NCI-H2227 treated with DMSO at 0.1 percent for 48 hours (cell line): ENCODE results near the gene CEP112.

Source experiments
- DNase-seq: peaks from one replicate; lab custom pipeline; 2025; lab: John Stamatoyannopoulos, UW

Gene CEP112

DNA sequence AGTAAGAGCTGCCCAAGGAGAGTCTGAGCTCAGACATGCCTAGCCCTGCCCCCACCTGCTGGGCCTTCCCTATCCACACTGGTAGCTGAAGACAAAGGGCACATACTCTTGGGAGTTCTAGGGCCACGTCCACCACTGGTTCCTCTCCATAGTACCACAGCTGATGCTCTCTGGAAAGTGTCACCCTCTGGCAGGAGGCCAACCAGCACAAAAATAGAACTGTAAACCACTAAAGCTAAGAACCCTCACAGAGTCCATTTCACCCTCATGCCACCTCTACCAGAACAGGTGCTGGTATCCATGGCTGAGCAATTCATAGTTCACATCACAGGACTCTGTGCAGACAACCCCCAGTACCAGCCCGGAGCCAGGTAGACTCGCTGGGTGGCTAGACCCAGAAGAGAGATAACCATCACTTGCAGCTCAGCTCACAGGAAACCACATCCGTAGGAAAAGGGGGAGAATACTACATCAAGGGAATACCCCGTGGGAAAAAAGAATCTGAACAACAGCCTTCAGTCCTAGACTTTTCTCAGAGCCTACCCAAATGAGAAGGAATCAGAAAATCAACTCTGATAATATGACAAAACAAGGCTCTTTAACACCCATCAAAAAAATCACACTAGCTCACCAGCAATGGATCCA is 115.3 kb downstream of the CEP112 start:
- no peak for DNase-seq

GRCh38 chr17:66073384-66073783 is 118.5 kb downstream of the CEP112 start:
- no peak for DNase-seq

DNA sequence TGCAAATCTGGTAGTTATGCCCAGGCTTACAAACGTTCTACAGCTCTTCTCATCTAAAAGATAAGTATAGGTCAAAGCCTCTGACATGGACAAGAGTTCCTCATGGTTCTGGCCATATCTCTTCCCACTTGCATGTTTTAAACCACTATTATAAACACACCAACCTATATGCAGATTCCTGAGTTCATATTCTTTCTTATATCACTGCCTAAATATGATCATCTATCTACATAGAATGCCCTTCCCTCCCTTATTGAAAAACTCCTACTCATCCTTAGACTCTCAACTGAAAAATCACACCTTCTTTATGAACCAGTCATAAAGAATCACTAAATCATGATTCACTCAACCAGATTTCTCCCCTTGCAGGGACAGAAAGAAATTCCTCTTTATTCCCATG is 128.2 kb downstream of the CEP112 start:
- no peak for DNase-seq

DNA sequence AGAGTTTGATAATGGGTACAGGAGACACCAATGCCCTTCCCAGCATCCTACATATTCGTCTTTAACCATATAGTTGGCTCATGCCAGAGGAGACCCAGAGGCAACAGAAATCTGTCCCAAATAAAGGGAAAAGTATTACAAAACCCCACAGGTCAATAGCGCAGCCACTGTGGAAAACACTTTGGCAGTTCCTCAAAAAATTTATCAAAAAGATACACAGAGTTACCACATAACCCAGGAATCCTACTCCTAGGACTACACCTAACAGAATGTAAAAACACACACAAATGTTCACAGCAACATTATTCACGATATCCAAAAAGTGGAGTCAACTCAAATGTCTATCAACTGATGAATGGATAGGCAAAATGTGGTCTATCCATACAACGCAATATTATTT is 135.8 kb downstream of the CEP112 start:
- no peak for DNase-seq

- DNase-seq, result no peak
These were observed 137.7 kb downstream of the CEP112 start for GRCh38 chr17:66054242-66054641.

DNA sequence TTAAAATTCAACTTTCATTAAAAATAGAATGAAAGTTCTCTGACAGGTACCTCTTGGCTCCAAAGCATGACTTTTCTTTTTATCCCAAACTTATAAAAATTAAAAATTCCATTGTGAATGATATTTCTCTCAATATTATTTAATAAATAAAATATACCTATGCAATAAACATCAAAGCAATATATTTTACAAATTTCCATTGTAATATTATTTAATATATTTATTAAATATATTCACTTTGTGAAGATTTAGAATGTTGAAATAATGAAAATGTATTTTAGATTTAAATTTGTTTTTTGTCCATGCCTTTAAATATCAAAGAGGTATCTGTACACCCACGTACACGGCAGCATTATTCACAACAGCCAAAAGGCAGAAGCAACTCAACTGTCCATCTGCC is 147.8 kb downstream of the CEP112 start:
- DNase-seq, result no peak

GRCh38 chr17:66043419-66043818 is 148.5 kb downstream of the CEP112 start:
- DNase-seq, result no peak

DNA sequence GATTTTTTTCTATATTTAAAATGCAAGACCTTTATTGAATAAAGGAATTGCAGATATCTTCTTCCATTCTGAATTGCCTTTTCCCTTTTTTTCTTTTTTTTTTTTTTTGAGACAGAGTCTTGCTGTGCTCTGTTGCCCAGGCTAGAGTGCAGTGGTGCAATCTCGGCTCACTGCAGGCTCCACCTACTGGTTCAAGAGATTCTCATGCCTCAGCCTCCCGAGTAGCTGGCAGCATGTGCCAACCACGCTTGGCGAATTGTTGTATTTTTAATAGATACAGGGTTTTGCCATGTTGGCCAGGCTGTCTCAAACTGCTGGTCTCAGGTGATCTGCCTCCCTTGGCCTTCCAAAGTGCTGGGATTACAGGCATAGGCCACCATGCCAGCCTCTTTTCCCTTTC is 151.5 kb downstream of the CEP112 start:
- DNase-seq, result no peak

GRCh38 chr17:66038125-66038524 is 153.8 kb downstream of the CEP112 start:
- DNase-seq, result no peak

GRCh38 chr17:66037221-66037620 is 154.7 kb downstream of the CEP112 start:
- no peak for DNase-seq

DNA sequence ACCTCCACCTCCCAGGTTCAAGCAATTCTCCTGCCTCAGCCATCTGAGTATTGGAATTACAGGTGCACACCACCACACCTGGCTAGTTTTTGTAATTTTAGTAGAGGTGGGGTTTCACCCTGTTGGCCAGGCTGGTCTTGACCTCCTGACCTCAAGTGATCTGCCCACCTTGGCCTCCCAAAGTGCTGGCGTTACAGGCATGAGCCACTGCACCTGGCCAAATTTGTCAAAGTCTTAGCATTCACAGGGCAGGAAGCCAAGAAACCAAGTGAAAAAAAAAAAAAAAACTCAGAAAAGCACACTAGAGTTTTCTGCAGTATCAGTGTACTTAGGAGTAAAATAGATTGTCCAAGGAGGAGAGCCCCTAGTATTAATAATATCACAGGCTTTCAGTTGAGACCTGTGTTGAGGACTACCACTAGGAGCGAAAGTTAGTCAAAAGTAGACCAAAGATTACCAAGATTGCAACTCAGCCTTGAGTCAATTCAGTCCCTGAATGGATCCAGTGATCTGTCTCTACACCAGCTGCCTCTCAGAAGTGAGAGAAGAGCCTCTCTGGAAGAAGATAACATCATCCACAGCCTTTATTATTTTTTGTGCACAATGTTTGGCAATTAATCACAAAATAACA is 159.7 kb downstream of the CEP112 start:
- no peak for DNase-seq

DNA sequence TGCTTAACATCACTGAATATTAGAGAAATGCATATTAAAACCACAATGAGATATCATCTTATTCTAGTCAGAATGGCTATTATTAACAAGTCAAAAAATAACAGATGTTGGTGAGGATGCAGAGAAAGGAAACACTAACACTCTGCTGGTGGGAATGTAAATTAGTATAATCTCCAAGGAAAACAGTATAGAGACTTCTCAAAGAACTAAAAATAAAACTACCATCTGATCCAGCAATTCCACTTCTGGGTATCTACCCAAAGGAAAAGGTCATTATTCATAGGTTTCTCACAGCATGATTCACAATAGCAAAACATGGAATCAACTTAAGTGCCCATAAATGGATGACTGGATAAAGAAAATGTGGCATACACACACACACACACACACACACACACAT is 166.4 kb downstream of the CEP112 start:
- no peak for DNase-seq

DNA sequence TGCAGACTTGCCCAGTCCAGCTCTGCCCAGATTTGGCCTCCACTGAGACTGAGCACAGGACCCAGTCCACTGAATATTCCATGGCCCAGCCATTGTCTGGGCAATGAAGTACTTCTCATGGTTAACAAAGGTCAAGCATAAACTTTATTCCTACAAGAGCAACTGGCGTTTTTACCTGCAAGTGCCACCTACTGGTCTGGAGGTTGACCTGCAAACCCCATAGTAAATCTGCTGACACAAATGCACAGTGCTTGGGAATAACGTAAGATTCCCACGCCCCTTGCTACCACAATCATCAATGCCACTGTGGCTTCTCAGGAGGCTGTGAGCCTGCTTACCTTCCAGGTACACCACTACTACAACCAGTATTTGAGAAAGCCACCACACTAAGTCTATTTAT is 170.2 kb downstream of the CEP112 start:
- DNase-seq, result no peak

DNA sequence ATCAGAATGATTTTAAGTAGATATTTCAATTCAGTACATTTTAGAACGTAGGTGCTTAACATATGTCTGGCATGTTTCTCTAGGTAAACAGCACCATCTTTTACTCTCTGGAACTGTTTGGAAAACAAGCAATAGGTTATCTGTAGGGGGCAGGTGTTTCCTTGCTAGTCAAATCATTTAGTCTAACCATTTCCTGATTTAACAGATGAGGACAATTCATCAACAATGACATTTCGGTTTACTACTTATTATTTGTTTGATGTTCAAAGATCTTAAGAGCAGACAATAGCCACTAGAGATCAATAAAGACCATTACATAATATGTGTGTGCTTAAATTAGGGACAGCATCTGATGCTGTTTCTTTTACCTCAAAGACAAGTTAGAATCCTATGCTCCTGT is 173.1 kb downstream of the CEP112 start:
- peak; percentile 32 for DNase-seq

DNA sequence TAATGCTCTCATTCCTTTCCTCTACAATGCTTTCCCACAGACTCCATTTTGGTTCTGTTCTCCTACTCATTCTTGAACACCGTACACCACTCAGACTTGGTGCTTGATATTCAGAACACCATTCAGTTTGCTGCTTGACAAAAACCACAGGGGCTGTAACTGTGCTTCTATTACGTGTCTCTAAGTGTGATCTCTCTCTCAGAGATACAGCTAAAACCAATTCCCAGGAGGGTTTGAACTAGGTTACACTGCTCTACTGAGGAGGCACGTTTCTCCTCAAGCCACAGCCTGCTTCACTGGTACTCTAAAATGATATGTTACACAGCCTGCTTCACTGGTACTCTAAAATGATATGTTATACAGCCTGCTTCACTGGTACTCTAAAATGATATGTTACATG is 175.7 kb downstream of the CEP112 start:
- no peak for DNase-seq

DNA sequence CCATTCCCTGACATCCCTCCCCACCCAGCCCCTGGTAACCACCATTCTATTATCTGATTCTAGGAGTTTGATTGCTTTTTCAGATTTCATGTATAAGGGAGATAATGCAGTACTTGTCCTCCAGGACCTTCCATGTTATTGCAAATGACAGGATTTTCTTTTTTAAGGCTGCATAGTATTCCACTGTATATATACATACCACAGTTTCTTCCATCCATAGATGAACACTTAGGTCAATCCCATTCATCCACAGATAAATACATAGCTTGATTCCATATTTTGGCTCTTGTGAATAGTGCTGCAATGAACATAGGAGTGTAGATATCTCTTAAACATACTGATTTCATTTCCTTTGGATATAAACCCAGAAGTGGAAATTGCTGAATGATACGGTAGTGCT is 183.3 kb downstream of the CEP112 start:
- no peak for DNase-seq

- no peak for DNase-seq
These were observed 185.3 kb downstream of the CEP112 start for GRCh38 chr17:66006654-66007053.

- DNase-seq, result no peak
These were observed 189.1 kb downstream of the CEP112 start for GRCh38 chr17:66002812-66003211.

DNA sequence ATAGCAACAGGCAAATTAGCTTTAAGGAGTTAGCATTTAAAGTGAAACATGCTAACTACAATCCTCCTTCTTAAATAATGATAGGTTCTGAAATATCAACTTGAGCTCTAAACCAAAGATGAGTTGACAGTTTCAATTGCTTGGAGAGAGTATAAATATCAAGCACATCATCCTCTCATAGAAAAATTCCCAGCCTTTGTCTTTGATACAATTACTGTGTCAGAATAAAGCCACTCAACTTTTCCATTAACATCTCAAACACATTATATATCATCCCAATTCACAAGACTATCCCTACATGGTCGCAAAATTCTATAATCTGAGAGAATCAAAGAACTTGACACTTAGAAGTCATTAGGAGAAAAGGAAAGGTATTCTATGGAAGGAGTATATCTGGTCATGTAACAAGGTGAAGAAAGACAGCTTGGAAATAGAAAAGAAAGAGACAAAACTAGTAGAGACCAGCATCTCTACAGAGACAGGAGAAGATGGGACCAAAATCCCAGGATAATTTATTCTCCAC is 189.8 kb downstream of the CEP112 start:
- DNase-seq, result peak; percentile 67

DNA sequence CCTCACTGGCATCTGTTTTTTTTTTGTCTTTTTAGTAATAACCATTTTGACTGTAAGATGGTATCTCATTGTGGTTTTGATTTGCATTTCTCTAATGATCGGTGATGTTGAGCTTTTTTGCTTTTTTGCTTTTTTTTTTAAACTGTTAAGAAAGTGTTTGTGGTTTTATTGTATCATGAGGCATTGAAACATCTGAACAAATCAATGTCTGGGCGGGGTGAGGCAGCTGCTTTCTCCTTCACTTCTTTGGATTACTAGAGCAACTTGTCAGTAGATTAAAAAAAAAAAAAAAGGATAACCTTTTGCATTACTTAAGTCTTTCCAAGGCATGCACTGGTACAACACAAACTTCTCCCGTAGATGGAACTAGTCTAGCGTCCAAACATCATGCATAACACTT is 191.7 kb downstream of the CEP112 start:
- DNase-seq, result no peak

GRCh38 chr17:65998675-65999074 is 193.3 kb downstream of the CEP112 start:
- no peak for DNase-seq

GRCh38 chr17:65994679-65995078 is 197.3 kb downstream of the CEP112 start:
- DNase-seq, result no peak

DNA sequence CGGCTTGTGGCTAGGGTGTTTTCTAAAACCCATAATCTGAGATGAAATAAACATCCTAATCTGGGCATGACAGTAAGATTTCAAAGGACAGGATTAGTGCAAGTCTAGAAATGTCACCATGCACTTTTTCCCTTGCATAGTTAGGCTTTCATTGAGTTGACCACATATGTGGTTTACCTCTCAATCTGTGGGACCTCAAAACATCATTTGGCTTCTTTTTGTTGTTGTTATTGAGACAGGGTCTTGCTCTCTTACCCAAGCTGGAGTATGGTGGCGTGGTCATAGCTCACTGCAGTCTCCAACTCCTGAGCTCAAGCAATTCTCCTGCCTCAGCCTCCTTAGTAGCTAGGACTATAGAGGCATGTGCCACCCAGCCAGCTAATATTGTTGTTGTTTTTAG is 197.8 kb downstream of the CEP112 start:
- DNase-seq, result no peak

- no peak for DNase-seq
These were observed 201.3 kb downstream of the CEP112 start for GRCh38 chr17:65990593-65990992.
